Aorta (tissue), 5 donors: ENCODE results near the gene TECPR1. TPM values are rescaled to one million over a fixed set of nuclear protein-coding genes. Genes with fewer than 3 reads are reported as not detected.

Experiments
- ATAC-seq: fragments of 200-7000 bp; cut with Tn5 transposase; one replicate; pipeline ENCODE4 v1.9.1; 2022; ENCODE audit warnings: moderate library complexity; ENCODE audit not compliant: low FRiP score
- DNase-seq, 2 donors: peaks; one replicate each; pipeline ENCODE4 v3.0.0-alpha.2; 2020
- H3K27ac ChIP-seq, 2 donors: one replicate each; pipeline ENCODE4 v1.5.1; 2013; ENCODE audit warnings: low read length in 2 of 2, mild to moderate bottlenecking in 2 of 2, moderate library complexity in 2 of 2, control low read depth in 1 of 2, inconsistent platforms in 1 of 2, low read depth in 1 of 2
- H3K27me3 ChIP-seq, 2 donors: one replicate each; pipeline ENCODE4 v1.6.1; 2013; ENCODE audit warnings: control low read depth in 1 of 2, low read length in 1 of 2, mild to moderate bottlenecking in 1 of 2, moderate library complexity in 1 of 2; ENCODE audit not compliant: insufficient read depth in 2 of 2, control insufficient read depth in 1 of 2
- H3K36me3 ChIP-seq, 2 donors: one replicate each; pipeline ENCODE4 v1.6.1; 2013; ENCODE audit warnings: control low read depth in 1 of 2, low read length in 1 of 2, mild to moderate bottlenecking in 1 of 2; ENCODE audit not compliant: insufficient read depth in 2 of 2, control insufficient read depth in 1 of 2
- H3K4me1 ChIP-seq, 2 donors: one replicate each; pipeline ENCODE4 v1.6.1; 2013; ENCODE audit warnings: low read length in 2 of 2, control low read depth in 1 of 2, mild to moderate bottlenecking in 1 of 2, moderate library complexity in 1 of 2; ENCODE audit not compliant: insufficient read depth in 2 of 2, control insufficient read depth in 1 of 2
- H3K4me3 ChIP-seq, 2 donors: one replicate each; pipeline ENCODE4 v1.5.1; 2013; ENCODE audit warnings: low read length in 2 of 2, control low read depth in 1 of 2, mild to moderate bottlenecking in 1 of 2
- H3K9me3 ChIP-seq: one replicate; pipeline ENCODE4 v1.6.1; 2013; ENCODE audit warnings: mild to moderate bottlenecking, low read length; ENCODE audit not compliant: control insufficient read depth
- WGBS, 2 donors: extraction: QIAGEN DNeasy Blood & Tissue Kit; methylation state at CpG; one replicate each; pipeline ENCODE4 v1.1.7; 2013; 5-methylcytosine and 5-hydroxymethylcytosine counted together
- intact Hi-C, 2 donors: fragments of 100-400 bp; cut with DNase I; formaldehyde crosslinking; loops; one replicate each; pipeline versions ENCODE4 v1.14.2 to v1.15.0; 2022
- polyA plus RNA-seq, 2 donors: library from polyadenylated mRNA; stranded (reverse); fragments of 200-250 nt; gene quantifications; one replicate each; pipeline ENCODE4 v1.2.3, GENCODE V29; 2013
- total RNA-seq, 2 donors: library from RNA; stranded (reverse); fragmentation: NEBNext Ultra II Directional; extraction: Animal tissue kit (Norgen Biotek cat#: 25700); gene quantifications; one replicate each; pipeline ENCODE4 v1.2.1, GENCODE V29; 2021
- donor health status: healthy with polysubstance abuse.
- donor health status: Bipolar disorder and iron deficiency.
- donor health status: DM: no; HTN: no; CAD: no.
- donor health status: DM: no; HTN: no; CAD: no.
- donor health status: DM: yes; HTN: yes; CAD: no.

Gene TECPR1
- total and polyA plus RNA-seq, 4 donors = 16.0 to 48.0 (median 29.3) TPM

- WGBS, 2 donors = 93 to 94% methylated on average over 47 of the region's 47 CpGs
- Histone ChIP-seq H3K27me3 (no peaks in the 10 kb centered on the region), H3K4me3 (no peak overlapping the region), H3K27ac (no peak overlapping the region), H3K36me3 (peaks cover 0 to 2% of the 10 kb centered on the region in 2 donors), H3K4me1 (no peaks in the 10 kb centered on the region), H3K9me3 (no peaks in the 10 kb centered on the region)
- intact Hi-C loops = no loop called here
- ATAC-seq = no peak
- peak in 1 of 2 donors; percentile 67 for DNase-seq
Observed at GRCh38 chr7:98206451-98207330, 45.3 kb downstream of the TECPR1 start.

DNA sequence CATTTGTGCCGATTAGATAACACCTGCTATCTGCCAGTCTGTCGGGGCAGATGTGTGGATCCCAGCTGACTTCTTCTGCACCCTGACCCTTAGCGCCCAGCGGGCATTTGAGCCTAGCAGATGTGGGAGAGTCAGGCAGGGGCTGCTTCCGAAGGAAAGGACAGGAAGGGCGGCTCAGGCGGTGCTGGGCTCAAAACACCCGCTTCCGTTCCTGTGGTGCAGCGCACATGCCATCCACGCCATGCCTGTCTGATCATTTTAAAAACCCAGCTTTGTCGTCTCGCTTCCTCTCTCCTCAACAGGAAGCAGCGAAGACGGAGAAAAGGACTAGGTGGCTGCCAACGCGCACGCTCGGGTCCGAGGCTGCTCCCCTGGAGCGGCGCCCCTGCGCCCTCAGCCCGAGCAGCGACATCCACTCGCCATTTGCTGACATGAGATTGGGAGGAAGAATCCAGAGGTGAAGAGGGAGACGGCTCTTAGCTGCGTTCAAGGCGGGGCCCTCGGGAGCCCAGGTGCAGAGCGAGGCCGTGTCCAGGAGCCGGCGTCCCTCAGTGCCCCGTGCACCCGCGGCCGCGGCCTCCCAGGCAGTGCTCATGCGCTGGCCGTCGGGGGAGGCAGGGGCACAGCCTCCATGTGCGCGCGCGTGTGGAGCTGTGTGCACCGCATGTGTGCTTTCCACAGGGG, 46.7 kb downstream of the TECPR1 start:
- peaks cover 0 to 2% of the 10 kb centered on the region in 2 donors for H3K36me3 ChIP-seq
- no peak overlapping the region for H3K27ac ChIP-seq
- ATAC-seq (no peak), DNase-seq (no peak)
- intact Hi-C loops = no loop called here
- H3K9me3 ChIP-seq = no peaks in the 10 kb centered on the region
- H3K4me1 ChIP-seq = no peaks in the 10 kb centered on the region
- no peaks in the 10 kb centered on the region for H3K27me3 ChIP-seq
- no peak overlapping the region for H3K4me3 ChIP-seq
- WGBS, 2 donors = 95 to 96% methylated on average over 45 to 47 of the region's 47 CpGs

GRCh38 chr7:98204670-98205069, 47.4 kb downstream of the TECPR1 start:
- Histone ChIP-seq H3K27me3 (no peaks in the 10 kb centered on the region), H3K4me3 (no peak overlapping the region), H3K36me3 (peaks cover 0 to 2% of the 10 kb centered on the region in 2 donors), H3K9me3 (no peaks in the 10 kb centered on the region), H3K27ac (no peak overlapping the region), H3K4me1 (no peaks in the 10 kb centered on the region)
- WGBS, 2 donors = 91 to 93% methylated on average over 11 of the region's 11 CpGs
- ATAC-seq (no peak), DNase-seq (no peak)
- intact Hi-C loops = no loop called here

- Histone ChIP-seq H3K4me1 (no peaks in the 10 kb centered on the region), H3K4me3 (no peak overlapping the region), H3K9me3 (no peaks in the 10 kb centered on the region), H3K27me3 (no peaks in the 10 kb centered on the region), H3K27ac (no peak overlapping the region), H3K36me3 (peaks cover 0 to 2% of the 10 kb centered on the region in 2 donors)
- WGBS, 2 donors = 96 to 97% methylated on average over 18 of the region's 18 CpGs
- DNase-seq (no peak), ATAC-seq (no peak)
- intact Hi-C loops = no loop called here
Observed at GRCh38 chr7:98203964-98204605, 47.9 kb downstream of the TECPR1 start.

DNA sequence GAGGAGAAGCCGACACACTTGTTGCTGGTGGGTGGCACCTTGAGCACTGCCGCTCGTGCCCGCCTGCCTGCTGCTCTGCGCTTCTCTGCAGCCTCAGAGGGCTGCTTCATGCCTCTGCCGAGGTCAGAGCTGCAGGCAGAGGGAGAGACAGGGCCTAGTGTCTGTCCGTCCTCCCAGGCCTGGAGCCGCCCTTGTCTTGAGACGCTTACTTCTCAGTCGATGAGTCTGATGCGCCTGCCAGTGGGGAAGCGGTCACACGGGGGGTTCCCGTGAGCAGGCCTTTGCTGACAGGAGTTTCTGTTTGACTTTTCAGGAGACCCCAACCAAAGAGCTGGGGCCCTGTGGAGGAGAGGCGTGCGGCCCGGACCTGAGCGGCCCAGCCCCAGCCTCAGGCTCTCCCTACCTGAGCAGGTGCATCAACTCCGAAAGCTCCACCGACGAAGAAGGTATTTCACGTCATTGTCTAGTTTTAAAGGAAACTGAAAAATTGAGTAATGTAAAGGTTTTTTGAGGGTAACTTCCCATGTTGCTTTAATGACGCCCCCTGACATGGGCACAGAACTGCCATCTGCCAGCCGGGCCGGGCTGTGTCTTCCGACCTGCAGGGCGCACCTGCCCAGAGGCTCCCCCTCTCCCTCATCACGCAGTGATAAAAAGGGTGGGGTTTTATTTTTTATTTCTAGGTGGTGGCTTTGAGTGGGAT, 48.6 kb downstream of the TECPR1 start:
- WGBS, 2 donors = 96% methylated on average over 28 of the region's 28 CpGs
- H3K36me3 ChIP-seq = peaks cover 0 to 2% of the 10 kb centered on the region in 2 donors
- H3K27ac ChIP-seq = no peak overlapping the region
- H3K27me3 ChIP-seq = no peaks in the 10 kb centered on the region
- intact Hi-C loops = no loop called here
- DNase-seq (no peak), ATAC-seq (peak; percentile 48)
- H3K9me3 ChIP-seq = no peaks in the 10 kb centered on the region
- no peak overlapping the region for H3K4me3 ChIP-seq
- no peaks in the 10 kb centered on the region for H3K4me1 ChIP-seq

GRCh38 chr7:98202367-98203195, 49.5 kb downstream of the TECPR1 start:
- DNase-seq (no peak), ATAC-seq (no peak)
- peaks cover 0 to 2% of the 10 kb centered on the region in 2 donors for H3K36me3 ChIP-seq
- intact Hi-C loops = no loop called here
- H3K27ac ChIP-seq = no peak overlapping the region
- no peaks in the 10 kb centered on the region for H3K4me1 ChIP-seq
- no peak overlapping the region for H3K4me3 ChIP-seq
- no peaks in the 10 kb centered on the region for H3K27me3 ChIP-seq
- no peaks in the 10 kb centered on the region for H3K9me3 ChIP-seq
- WGBS, 2 donors = 86 to 88% methylated on average over 15 of the region's 15 CpGs

DNA sequence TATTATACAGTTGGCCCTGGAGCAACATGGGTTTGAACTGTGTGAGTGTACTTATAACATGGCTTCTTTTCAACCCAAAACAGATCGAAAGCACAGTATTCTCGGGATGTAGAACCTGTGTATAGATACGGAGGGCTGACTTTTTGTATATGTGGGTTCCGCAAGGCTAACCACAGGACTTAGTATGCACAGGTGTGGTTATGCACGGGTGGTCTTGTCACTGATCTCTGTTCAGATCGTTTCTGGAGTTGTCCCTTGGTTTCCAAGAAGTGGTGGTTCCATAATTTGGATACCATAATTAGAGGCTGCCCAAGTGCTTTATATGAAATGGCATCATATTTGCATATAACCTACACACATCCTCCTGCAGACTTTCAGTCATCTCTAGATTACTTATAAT, 51.7 kb downstream of the TECPR1 start:
- intact Hi-C loops = no loop called here
- H3K4me3 ChIP-seq = no peak overlapping the region
- H3K27ac ChIP-seq = no peak overlapping the region
- no peaks in the 10 kb centered on the region for H3K4me1 ChIP-seq
- DNase-seq (no peak), ATAC-seq (no peak)
- peaks cover 0 to 3% of the 10 kb centered on the region in 2 donors for H3K36me3 ChIP-seq
- H3K27me3 ChIP-seq = no peaks in the 10 kb centered on the region
- 90 to 92% methylated on average over 6 of the region's 6 CpGs for WGBS, 2 donors
- no peaks in the 10 kb centered on the region for H3K9me3 ChIP-seq

DNA sequence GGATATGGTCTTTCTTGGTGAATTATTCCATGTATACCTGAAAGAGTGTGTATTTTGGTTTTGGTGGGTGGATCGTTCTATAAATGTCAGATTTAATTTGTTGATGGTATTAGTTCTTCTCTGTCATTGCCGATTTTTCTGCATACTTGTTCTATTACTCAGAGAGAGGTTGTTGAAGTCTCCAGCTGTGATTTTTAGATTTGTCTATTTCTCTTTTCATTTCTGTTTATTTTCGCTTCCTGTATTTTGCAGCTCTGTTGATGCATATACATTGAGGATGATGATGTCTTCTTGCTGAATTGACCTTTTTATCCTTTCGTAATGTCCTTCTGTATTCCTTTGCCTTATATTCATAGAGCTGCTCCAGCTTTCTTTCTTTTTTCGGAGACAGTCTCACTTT, 52.9 kb downstream of the TECPR1 start:
- ATAC-seq = no peak
- Histone ChIP-seq H3K4me3 (no peak overlapping the region), H3K36me3 (peaks cover 0 to 3% of the 10 kb centered on the region in 2 donors), H3K9me3 (no peaks in the 10 kb centered on the region), H3K27ac (no peak overlapping the region), H3K27me3 (no peaks in the 10 kb centered on the region), H3K4me1 (no peaks in the 10 kb centered on the region)
- intact Hi-C loops = loop anchor here in 1 of 2 donors (10.0 kb wide), 1 partner anchor 46 kb away; no protein-coding TSS in a partner anchor
- 90 to 95% methylated on average over 5 of the region's 5 CpGs for WGBS, 2 donors
- DNase-seq = no peak
